Testis (tissue), 3 donors: Measurements from ENCODE around the gene CDH23. TPM values are rescaled to one million over a fixed set of nuclear protein-coding genes. Genes with fewer than 3 reads are reported as not detected.
A peak's percentile ranks its signal among the peaks of the same experiment; 100 is the strongest.

ENCODE experiments used
- DNase-seq: peaks from one replicate; pipeline ENCODE4 v3.0.0-alpha.2; 2019
- H3K27ac ChIP-seq, 2 donors: fragments of 200-600 bp; sonication (generic); one replicate each; pipeline ENCODE4 v1.5.1; 2019
- H3K27me3 ChIP-seq: fragments of 200-600 bp; sonication (generic); one replicate; pipeline ENCODE4 v1.5.1; 2019
- H3K36me3 ChIP-seq: fragments of 200-600 bp; sonication (generic); one replicate; pipeline ENCODE4 v1.5.1; 2017; ENCODE audit warnings: low read depth; ENCODE audit errors: missing control alignments
- H3K4me1 ChIP-seq: fragments of 200-600 bp; sonication (generic); one replicate; pipeline ENCODE4 v1.5.1; 2019
- H3K4me3 ChIP-seq, 2 donors: fragments of 200-600 bp; sonication (generic); one replicate each; pipeline ENCODE4 v1.5.1; 2017 to 2019
- H3K9me3 ChIP-seq: fragments of 200-600 bp; sonication (generic); one replicate; pipeline ENCODE4 v1.5.1; 2017
- POLR2A ChIP-seq: fragments of 450-650 bp; IDR thresholded peaks from one replicate; pipeline ENCODE4 v1.6.1; 2017; ENCODE audit warnings: antibody characterized with exemption, mild to moderate bottlenecking, moderate library complexity
- WGBS, 2 donors: methylation state at CpG; one replicate each; pipeline ENCODE4 v1.1.5; 2018; 5-methylcytosine and 5-hydroxymethylcytosine counted together
- intact Hi-C: fragments of 100-400 bp; cut with DNase I; formaldehyde crosslinking; loops from one replicate; pipeline ENCODE4 v1.15.1; 2023; ENCODE audit warnings: low total_unique reads
- polyA plus RNA-seq: library from polyadenylated mRNA; stranded (reverse); fragments of 350-450 nt; fragmentation: Illumina TruSeq; extraction: RNeasy Lipid Tissue Mini Kit (QIAGEN cat#74804); gene quantifications from one replicate; pipeline ENCODE4 v1.2.3, GENCODE V29; 2014; ENCODE audit warnings: low read depth, low replicate concordance; ENCODE audit not compliant: insufficient read depth
- total RNA-seq, 2 donors: library from RNA; depleted of rRNA; stranded (reverse); fragments of >200 nt; gene quantifications; one replicate each; pipeline ENCODE4 v1.2.3, GENCODE V29; 2016
- TF ChIP-seq, protein P1 (sequence below), 3 experiments: fragments of 450-650 bp in 2 of 3; fragments of 200-600 bp in 1 of 3; sonication (generic) in 1 of 3; IDR thresholded peaks; one replicate each; pipeline ENCODE4 v1.5.1; 2016 to 2019; ENCODE audit warnings: antibody characterized with exemption in 3 of 3, mild to moderate bottlenecking in 2 of 3, moderate library complexity in 1 of 3

Gene CDH23
- total and polyA plus RNA-seq, 3 donors from 2014 or later = 29.8 to 125 (median 81.7) TPM

DNA sequence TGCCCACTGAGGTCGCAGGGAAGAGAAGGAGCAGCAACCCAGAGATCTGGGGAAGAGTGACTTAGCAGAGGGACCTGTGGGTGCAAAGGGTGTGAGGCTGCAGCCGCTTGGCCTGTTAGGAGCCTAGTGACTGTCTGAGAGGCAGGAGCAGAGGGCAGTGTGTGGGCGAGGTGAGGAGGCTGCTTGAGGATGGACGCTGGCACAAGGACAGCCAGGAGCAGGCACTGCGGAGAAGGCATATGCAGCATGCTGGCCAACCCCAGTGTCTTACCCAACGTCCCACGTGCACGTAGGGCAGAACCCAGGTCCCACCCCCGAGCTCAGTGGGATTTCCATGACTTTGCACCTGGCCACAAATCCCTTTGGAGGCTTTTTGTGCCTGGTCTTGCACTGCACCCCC, 268.7 kb downstream of the CDH23 start:
- Histone ChIP-seq H3K4me1 (no peaks in the 10 kb centered on the region), H3K9me3 (no peaks in the 10 kb centered on the region), H3K36me3 (no peaks in the 10 kb centered on the region), H3K27me3 (no peaks in the 10 kb centered on the region), H3K4me3 (no peak overlapping the region), H3K27ac (no peak overlapping the region)
- TF ChIP-seq POLR2A = no peak
- TF ChIP-seq, protein P1, sequence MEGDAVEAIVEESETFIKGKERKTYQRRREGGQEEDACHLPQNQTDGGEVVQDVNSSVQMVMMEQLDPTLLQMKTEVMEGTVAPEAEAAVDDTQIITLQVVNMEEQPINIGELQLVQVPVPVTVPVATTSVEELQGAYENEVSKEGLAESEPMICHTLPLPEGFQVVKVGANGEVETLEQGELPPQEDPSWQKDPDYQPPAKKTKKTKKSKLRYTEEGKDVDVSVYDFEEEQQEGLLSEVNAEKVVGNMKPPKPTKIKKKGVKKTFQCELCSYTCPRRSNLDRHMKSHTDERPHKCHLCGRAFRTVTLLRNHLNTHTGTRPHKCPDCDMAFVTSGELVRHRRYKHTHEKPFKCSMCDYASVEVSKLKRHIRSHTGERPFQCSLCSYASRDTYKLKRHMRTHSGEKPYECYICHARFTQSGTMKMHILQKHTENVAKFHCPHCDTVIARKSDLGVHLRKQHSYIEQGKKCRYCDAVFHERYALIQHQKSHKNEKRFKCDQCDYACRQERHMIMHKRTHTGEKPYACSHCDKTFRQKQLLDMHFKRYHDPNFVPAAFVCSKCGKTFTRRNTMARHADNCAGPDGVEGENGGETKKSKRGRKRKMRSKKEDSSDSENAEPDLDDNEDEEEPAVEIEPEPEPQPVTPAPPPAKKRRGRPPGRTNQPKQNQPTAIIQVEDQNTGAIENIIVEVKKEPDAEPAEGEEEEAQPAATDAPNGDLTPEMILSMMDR (IDR thresholded peaks at IDR 0.05) = no peak
- DNase-seq = no peak
- intact Hi-C loops = no loop called here
- 87 to 90% methylated on average over 9 of the region's 9 CpGs for WGBS, 2 donors

DNA sequence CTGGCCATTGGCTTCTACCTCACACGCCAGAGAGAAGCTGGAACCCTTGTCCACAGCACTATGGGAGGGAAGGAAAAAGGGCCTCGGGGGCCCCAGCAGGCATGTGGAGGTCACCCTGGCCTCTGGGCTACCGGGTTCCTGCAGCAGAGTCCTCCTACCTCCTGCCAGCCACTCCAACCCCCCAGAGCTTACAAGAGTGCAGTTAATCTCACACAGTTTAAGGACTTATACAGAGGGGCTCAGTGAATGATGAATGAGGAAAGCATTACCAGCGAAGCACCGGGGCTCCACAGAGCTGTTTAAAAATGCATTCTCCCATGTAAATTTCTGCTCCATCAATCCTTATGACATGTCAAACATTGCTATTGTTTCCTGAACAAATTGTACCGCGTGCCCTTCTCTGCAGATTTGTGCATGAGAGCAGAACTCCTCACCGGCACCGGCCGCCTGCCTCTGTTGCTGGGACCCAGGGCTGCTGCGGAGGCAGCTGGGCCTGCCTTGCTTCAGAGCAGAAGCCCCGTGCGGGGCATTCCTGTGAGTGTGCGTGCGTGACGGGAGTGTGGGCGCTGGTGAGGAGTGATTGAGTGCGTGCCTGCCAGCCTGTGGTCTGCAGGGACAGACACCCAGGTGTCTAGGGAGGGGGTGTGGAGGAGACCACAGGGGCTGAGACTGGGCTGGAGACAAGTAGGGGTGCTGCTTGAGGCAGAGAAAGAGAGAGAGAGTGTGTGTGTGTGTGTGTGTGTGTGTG, 270.1 kb downstream of the CDH23 start:
- TF ChIP-seq POLR2A = no peak
- TF ChIP-seq, protein P1 (IDR thresholded peaks at IDR 0.05) = no peak
- Histone ChIP-seq H3K27ac (no peak overlapping the region), H3K4me3 (no peak overlapping the region), H3K27me3 (no peaks in the 10 kb centered on the region), H3K36me3 (no peaks in the 10 kb centered on the region), H3K9me3 (no peaks in the 10 kb centered on the region), H3K4me1 (no peaks in the 10 kb centered on the region)
- no peak for DNase-seq
- intact Hi-C loops = no loop called here
- WGBS, 2 donors = 81 to 94% methylated on average over 16 to 18 of the region's 18 CpGs

DNA sequence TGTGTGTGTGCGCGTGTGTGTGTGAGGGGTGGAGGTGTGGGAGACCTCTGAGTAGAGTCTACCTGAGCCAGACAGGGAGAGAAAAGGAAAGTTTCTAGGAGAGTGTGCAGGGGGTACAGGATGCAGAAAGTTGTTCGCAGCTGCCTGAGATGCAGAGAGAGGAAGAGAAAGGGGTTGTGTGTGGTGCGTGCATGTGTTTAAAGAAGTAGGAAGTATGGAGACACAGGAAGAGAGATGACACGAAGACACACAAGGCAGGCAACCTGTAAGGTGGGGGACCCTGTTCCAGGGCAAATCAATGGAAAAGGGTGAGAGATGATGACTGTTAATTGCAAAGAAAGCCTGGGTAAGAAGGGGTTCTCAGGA, 270.6 kb downstream of the CDH23 start:
- H3K4me3 ChIP-seq = no peak overlapping the region
- no peaks in the 10 kb centered on the region for H3K9me3 ChIP-seq
- TF ChIP-seq POLR2A = no peak
- TF ChIP-seq, protein P1 (IDR thresholded peaks at IDR 0.05) = no peak
- no peaks in the 10 kb centered on the region for H3K27me3 ChIP-seq
- no peak for DNase-seq
- no peaks in the 10 kb centered on the region for H3K4me1 ChIP-seq
- no peak overlapping the region for H3K27ac ChIP-seq
- intact Hi-C loops = no loop called here
- H3K36me3 ChIP-seq = no peaks in the 10 kb centered on the region
- 51 to 56% methylated on average over 5 of the region's 5 CpGs for WGBS, 2 donors

DNA sequence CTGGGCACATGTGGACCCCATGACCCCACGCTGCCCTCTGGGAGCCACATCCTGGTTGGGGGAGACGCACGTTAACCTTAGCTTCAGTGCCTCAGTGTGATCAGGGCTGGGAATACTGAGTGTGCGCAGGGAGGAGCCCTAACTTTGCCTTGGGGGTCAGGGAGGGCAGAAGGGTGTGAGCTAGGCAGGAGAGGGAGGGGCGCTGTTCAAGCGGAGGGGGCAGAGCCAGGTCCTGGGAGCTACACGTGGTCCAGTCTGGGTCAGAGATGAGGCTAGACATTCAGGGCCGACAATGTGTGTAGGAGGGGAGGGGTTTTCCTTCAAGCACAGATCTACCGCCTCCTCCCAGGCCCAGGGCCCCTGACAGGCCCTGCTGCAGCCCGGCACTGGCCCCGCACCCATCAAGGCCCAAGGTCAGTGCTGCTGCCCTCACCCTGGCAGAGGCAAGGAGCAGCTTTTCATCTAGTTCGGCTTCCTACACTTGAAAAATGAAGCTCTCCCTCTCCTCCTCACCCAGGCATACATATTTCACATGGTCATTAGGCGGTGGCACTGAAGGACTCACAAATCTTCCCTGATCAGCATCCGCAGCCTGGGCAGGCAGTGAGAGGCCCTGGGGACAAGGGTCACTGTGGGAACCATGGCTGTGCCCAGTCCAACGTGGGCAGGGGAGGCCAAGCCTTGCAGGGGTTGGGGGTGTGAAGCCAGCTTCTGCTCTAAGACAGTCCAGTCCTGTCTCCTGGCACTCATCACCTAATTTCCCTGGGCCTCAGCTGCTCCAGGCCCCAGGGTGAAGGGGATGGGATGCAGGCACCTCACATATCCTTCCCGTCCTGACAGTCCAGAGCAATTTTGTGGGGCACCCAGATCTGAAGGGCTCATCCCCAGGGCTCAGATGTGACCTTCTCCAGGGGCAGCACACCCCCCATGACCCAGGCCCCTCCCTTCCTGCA, 275.6 kb downstream of the CDH23 start:
- Histone ChIP-seq H3K9me3 (no peaks in the 10 kb centered on the region), H3K27ac (no peak overlapping the region), H3K36me3 (no peaks in the 10 kb centered on the region), H3K27me3 (no peaks in the 10 kb centered on the region), H3K4me3 (no peak overlapping the region), H3K4me1 (no peaks in the 10 kb centered on the region)
- DNase-seq = peak; percentile 17
- 69 to 76% methylated on average over 16 of the region's 16 CpGs for WGBS, 2 donors
- TF ChIP-seq POLR2A = no peak
- TF ChIP-seq, protein P1 (IDR thresholded peaks at IDR 0.05) = no peak
- intact Hi-C loops = no loop called here
